ENCODE measurements around the gene SLC4A7.

- TF ChIP-seq CTCF (optimal IDR thresholded peaks at IDR 0.05 in 1 of 3, IDR thresholded peaks at IDR 0.05 in 1 of 3, conservative IDR thresholded peaks at IDR 0.05 in 1 of 3; ENCODE audit: extremely low read depth in 1 of 3, insufficient read depth in 2 of 3, low read length in 3 of 3), result no peak
- TF ChIP-seq EZH2 (IDR thresholded peaks at IDR 0.05; ENCODE audit: low read length), result no peak
These were observed 134.4 kb downstream of the SLC4A7 start for GRCh38 chr3:27349832-27350231.

Data from keratinocyte (primary cell).